Hepatocyte (in vitro differentiated cells): ENCODE data around the gene KRTAP5-5. TPM values are rescaled to one million over a fixed set of nuclear protein-coding genes. Genes with fewer than 3 reads are reported as not detected.
"Not testable (repeated sequence)": the region's sequence is repeated elsewhere in the genome, so short reads cannot be mapped to it uniquely, and the experiment has no call there.

ENCODE experiments used
- DNase-seq: peaks from one replicate; pipeline ENCODE4 v3.0.0-alpha.2; 2016; ENCODE audit warnings: low spot score
- H2AFZ ChIP-seq: fragments of 200-600 bp; sonication (generic); 2 replicates; pipeline ENCODE4 v1.6.0; 2016; ENCODE audit warnings: antibody characterized with exemption, mild to moderate bottlenecking
- H3K27ac ChIP-seq: fragments of 200-600 bp; sonication (generic); 2 replicates; pipeline ENCODE4 v1.5.1; 2016; ENCODE audit warnings: mild to moderate bottlenecking
- H3K27me3 ChIP-seq: fragments of 200-600 bp; sonication (generic); 2 replicates; pipeline ENCODE4 v1.6.1; 2016
- H3K36me3 ChIP-seq: fragments of 200-600 bp; sonication (generic); replicated peaks from 2 replicates; pipeline ENCODE4 v1.5.1; 2016; ENCODE audit warnings: low read depth; ENCODE audit not compliant: insufficient read depth
- H3K4me1 ChIP-seq: fragments of 200-600 bp; sonication (generic); 2 replicates; pipeline ENCODE4 v1.5.1; 2016; ENCODE audit warnings: mild to moderate bottlenecking, moderate library complexity; ENCODE audit not compliant: insufficient read depth
- H3K4me2 ChIP-seq: fragments of 200-600 bp; sonication (generic); 2 replicates; pipeline ENCODE4 v1.6.0; 2016
- H3K4me3 ChIP-seq: fragments of 200-600 bp; sonication (generic); 2 replicates; pipeline ENCODE4 v1.5.1; 2016; ENCODE audit warnings: mild to moderate bottlenecking
- H3K79me2 ChIP-seq: fragments of 200-600 bp; sonication (generic); 2 replicates; pipeline ENCODE4 v1.6.0; 2017; ENCODE audit warnings: mild to moderate bottlenecking
- H3K9me2 ChIP-seq: fragments of 200-600 bp; sonication (generic); replicated peaks from 2 replicates; pipeline ENCODE4 v1.6.0; 2017; ENCODE audit warnings: mild to moderate bottlenecking; ENCODE audit not compliant: insufficient read depth
- H3K9me3 ChIP-seq: fragments of 200-600 bp; sonication (generic); 2 replicates; pipeline ENCODE4 v1.5.1; 2016; ENCODE audit warnings: low read depth, mild to moderate bottlenecking
- H4K20me1 ChIP-seq: fragments of 200-600 bp; sonication (generic); 2 replicates; pipeline ENCODE4 v1.6.0; 2016; ENCODE audit warnings: mild to moderate bottlenecking; ENCODE audit not compliant: insufficient read depth, poor library complexity, severe bottlenecking
- CTCF ChIP-seq: fragments of 200-600 bp; sonication (generic); IDR thresholded peaks from 2 replicates; pipeline ENCODE4 v1.5.1; 2016; ENCODE audit warnings: antibody characterized with exemption, mild to moderate bottlenecking; ENCODE audit not compliant: poor library complexity
- EZH2 ChIP-seq: fragments of 200-600 bp; sonication (generic); IDR thresholded peaks from 2 replicates; pipeline ENCODE4 v1.6.1; 2016; ENCODE audit warnings: antibody characterized with exemption, mild to moderate bottlenecking, borderline replicate concordance
- EZH2phosphoT487 ChIP-seq: fragments of 200-600 bp; sonication (generic); IDR thresholded peaks from one replicate; pipeline ENCODE4 v1.6.1; 2018; ENCODE audit warnings: antibody characterized with exemption, mild to moderate bottlenecking, low read depth, moderate library complexity; ENCODE audit not compliant: unreplicated experiment, severe bottlenecking
- WGBS: methylation state at CpG from one replicate; pipeline ENCODE4 v1.1.6; 2016; ENCODE audit warnings: low lambda C conversion rate; ENCODE audit errors: missing lambda C conversion rate; 5-methylcytosine and 5-hydroxymethylcytosine counted together
- polyA plus RNA-seq: library from polyadenylated mRNA; unstranded; fragments of >200 nt; fragmentation: Nextera tagmentation; extraction: Ambion mirVana; gene quantifications from 2 replicates; pipeline ENCODE4 v1.2.1, GENCODE V29; 2016
- total RNA-seq: library from RNA; depleted of rRNA; stranded (reverse); fragments of >200 nt; gene quantifications from 2 replicates; pipeline ENCODE4 v1.2.3, GENCODE V29; 2014

Gene KRTAP5-5
- total and polyA plus RNA-seq, 2 experiments from 2014 or later, result 0.54 TPM; not detected in 1

- no peak for TF ChIP-seq EZH2phosphoT487
- Histone ChIP-seq H4K20me1 (no peaks in the 10 kb centered on the region), H3K36me3 (no peaks in the 10 kb centered on the region), H3K4me3 (no peak overlapping the region), H3K9me3 (no peaks in the 10 kb centered on the region), H2AFZ (no peak overlapping the region), H3K27me3 (no peaks in the 10 kb centered on the region), H3K79me2 (no peaks in the 10 kb centered on the region), H3K4me1 (no peaks in the 10 kb centered on the region), H3K9me2 (no peaks in the 10 kb centered on the region), H3K4me2 (no peak overlapping the region), H3K27ac (no peak overlapping the region)
- DNase-seq, result no peak
- 96% methylated on average over 14 of the region's 20 CpGs for WGBS
Measured at GRCh38 chr11:1643146-1643690, 13.6 kb downstream of the KRTAP5-5 start.

GRCh38 chr11:1644601-1645356, 15.2 kb downstream of the KRTAP5-5 start:
- no peak for TF ChIP-seq EZH2phosphoT487
- TF ChIP-seq CTCF, result no peak
- TF ChIP-seq EZH2, result no peak
- H2AFZ ChIP-seq, result no peak overlapping the region
- no peaks in the 10 kb centered on the region for H4K20me1 ChIP-seq
- no peaks in the 10 kb centered on the region for H3K79me2 ChIP-seq
- H3K4me3 ChIP-seq, result no peak overlapping the region
- H3K27me3 ChIP-seq, result no peaks in the 10 kb centered on the region
- H3K4me2 ChIP-seq, result no peak overlapping the region
- no peak for DNase-seq
- no peaks in the 10 kb centered on the region for H3K4me1 ChIP-seq
- H3K9me3 ChIP-seq, result no peaks in the 10 kb centered on the region
- no peaks in the 10 kb centered on the region for H3K36me3 ChIP-seq
- 93% methylated on average over 19 of the region's 20 CpGs for WGBS
- H3K27ac ChIP-seq, result no peak overlapping the region
- H3K9me2 ChIP-seq, result no peaks in the 10 kb centered on the region

- H4K20me1 ChIP-seq, result no peaks in the 10 kb centered on the region
- TF ChIP-seq EZH2 (no peak), EZH2phosphoT487 (no peak), CTCF (no peak)
- 93% methylated on average over 12 of the region's 12 CpGs for WGBS
- DNase-seq, result no peak
- no peak overlapping the region for H3K27ac ChIP-seq
- H3K27me3 ChIP-seq, result no peaks in the 10 kb centered on the region
- H3K4me3 ChIP-seq, result no peak overlapping the region
- H3K79me2 ChIP-seq, result no peaks in the 10 kb centered on the region
- H3K9me2 ChIP-seq, result no peaks in the 10 kb centered on the region
- no peaks in the 10 kb centered on the region for H3K36me3 ChIP-seq
- no peaks in the 10 kb centered on the region for H3K4me1 ChIP-seq
- H3K4me2 ChIP-seq, result no peak overlapping the region
- H2AFZ ChIP-seq, result no peak overlapping the region
- H3K9me3 ChIP-seq, result no peaks in the 10 kb centered on the region
Measured at GRCh38 chr11:1645357-1645821, 15.8 kb downstream of the KRTAP5-5 start.

- not testable (repeated sequence) for H3K4me3 ChIP-seq, H3K27me3 ChIP-seq, H3K79me2 ChIP-seq, H3K9me3 ChIP-seq, H3K4me2 ChIP-seq, H3K9me2 ChIP-seq, H3K36me3 ChIP-seq, H2AFZ ChIP-seq, DNase-seq, H3K4me1 ChIP-seq, H3K27ac ChIP-seq, H4K20me1 ChIP-seq
- 96% methylated on average over 10 of the region's 10 CpGs for WGBS
Measured at GRCh38 chr11:1646540-1646939, 17.0 kb downstream of the KRTAP5-5 start.
